Measurements from ENCODE around the gene NRL.

NRL gene

GRCh38 chr14:24080888-24081738 lies 33.6 kb downstream of the NRL start:
- DNase-seq = peak; percentile 82

GRCh38 chr14:24080142-24080530 lies 34.6 kb downstream of the NRL start:
- DNase-seq = no peak

- no peak for DNase-seq
These were observed 35.1 kb downstream of the NRL start for GRCh38 chr14:24079491-24080141.

GRCh38 chr14:24078146-24078545 lies 36.6 kb downstream of the NRL start:
- DNase-seq = no peak

DNA sequence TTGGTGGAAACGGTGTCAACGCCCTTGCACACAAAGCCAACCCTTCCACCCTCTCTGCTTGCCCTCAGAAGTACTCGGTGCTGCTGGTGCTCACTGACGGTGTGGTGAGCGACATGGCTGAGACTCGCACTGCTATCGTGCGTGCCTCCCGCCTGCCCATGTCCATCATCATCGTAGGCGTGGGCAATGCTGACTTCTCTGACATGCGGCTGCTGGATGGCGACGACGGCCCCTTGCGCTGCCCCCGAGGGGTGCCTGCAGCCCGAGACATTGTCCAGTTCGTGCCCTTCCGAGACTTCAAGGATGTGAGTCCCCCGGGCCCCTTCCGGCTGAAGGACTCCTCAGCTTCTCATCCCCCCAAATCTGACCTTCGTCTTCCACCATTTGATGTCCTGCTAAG lies 37.7 kb downstream of the NRL start:
- DNase-seq = no peak

DNA sequence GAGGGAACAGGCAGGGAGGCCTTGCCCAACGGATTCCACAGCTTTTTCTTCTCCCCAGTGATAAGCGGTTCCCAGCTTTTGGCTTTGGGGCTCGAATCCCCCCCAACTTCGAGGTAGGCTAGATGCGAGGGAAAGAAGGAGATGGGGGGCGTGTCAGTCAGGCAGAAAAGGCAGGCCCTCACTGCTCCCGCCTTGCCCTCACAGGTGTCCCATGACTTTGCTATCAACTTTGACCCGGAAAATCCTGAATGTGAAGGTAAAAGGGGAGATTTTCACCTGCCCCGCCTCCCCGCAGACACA lies 38.5 kb downstream of the NRL start:
- DNase-seq = no peak

DNA sequence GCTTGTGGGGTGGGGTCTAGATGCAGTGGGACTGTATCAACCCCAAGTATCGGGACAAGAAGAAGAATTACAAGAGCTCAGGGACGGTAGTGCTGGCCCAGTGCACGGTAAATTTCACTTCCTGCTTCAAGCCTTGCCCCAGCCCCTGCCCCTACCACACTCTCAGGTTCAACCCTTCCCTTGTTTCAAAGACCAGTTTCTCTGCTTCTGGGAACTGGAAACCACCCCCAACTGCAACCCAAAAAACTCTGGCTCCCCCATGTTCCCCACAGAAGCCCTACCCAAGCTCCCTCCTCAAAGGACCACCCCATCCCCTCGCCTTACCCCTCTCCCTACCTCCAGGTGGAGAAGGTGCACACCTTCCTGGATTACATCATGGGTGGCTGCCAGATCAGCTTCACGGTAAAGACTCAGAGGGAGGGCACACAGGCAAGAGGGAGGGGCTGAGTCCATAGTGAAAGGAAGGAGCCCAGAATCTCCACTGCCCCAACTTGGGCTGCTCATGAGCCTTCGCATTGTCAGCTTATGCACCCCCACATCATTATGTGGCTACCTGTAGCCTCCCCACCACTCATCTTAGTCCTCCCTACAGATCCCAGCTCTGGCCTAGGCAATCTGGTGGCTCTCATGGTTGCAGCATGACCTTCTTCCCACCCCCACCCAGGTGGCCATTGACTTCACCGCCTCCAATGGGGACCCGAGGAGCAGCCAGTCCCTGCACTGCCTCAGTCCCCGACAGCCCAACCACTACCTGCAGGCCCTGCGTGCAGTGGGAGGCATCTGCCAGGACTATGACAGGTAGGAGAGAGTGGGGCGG lies 39.1 kb downstream of the NRL start:
- no peak for DNase-seq

DNA sequence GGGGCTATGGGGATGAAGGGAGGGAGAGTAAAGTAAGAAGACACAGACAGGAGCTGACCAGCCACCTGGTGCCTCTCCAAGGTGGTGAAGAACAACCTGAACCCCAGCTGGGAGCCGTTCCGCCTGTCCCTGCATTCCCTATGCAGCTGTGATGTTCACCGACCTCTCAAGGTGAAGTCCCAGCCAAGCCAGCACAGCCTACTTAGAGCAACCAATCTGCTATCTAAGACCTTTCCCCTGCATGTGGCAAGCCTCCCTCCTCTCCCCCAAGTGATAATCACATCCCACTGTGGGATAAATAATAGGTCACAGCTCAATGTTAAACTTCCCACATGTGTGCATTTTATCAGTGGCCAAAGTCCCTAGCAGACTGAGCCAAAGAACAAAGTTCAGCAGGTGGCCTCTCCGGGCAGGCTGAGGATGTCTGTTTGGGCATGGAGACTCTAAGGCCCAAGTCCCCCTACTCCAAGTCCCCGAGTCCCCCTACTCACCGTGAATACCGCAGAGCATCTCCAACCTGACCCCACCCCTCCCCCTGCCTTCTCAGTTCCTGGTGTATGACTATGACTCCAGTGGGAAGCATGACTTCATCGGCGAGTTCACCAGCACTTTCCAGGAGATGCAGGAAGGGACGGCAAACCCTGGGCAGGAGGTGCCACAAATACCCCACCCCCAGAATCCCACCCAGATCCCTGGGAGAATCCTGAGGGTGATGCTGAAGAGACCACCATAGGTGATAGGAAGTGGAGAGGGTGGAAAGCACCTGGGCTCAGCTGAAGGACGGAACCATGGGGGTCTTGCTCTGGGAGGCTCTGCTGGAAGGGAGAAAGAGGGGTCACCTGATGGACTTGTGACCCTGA lies 39.9 kb downstream of the NRL start:
- DNase-seq = no peak

DNA sequence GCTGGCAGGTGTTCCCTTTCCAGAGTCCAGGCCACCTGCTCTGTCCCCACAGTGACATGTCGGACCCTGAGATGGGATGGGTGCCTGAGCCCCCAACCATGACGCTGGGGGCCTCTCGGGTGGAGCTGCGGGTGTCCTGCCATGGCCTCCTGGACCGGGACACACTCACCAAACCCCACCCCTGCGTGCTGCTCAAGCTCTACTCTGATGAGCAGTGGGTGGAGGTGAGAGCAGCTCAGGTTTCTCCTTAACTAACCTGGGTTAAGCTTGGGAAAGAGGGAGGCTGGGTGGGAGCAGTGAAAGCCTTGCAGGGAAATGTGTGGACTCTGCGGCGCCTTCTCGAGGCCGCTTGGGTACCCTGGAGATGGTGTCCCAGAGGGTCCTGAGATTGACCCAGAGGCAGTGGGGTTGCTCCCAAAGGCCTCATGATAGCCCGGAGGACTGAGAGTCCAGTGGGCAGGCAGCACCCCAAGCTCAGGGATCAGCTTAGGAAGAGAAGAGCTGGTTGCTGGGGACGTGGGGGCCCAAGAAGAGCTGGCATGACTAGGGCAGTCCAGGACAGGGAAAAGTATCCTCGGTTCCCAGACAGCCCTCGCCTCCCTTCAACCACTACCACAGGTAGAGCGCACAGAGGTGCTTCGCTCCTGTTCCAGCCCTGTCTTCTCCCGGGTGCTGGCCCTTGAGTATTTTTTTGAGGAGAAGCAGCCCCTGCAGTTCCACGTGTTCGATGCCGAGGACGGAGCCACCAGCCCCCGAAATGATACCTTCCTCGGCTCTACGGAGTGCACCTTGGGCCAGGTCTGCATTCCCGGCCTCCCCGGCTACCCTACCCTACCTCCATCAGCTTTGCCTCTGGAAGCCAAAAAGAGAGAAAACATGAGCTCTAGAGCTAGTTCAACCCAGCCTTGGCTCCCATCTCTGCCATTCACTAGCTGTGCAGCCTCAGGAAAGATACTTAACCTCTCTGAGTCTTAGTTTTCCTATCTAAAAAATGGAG lies 41.6 kb downstream of the NRL start:
- no peak for DNase-seq

GRCh38 chr14:24072436-24072835 lies 42.3 kb downstream of the NRL start:
- DNase-seq = no peak

DNA sequence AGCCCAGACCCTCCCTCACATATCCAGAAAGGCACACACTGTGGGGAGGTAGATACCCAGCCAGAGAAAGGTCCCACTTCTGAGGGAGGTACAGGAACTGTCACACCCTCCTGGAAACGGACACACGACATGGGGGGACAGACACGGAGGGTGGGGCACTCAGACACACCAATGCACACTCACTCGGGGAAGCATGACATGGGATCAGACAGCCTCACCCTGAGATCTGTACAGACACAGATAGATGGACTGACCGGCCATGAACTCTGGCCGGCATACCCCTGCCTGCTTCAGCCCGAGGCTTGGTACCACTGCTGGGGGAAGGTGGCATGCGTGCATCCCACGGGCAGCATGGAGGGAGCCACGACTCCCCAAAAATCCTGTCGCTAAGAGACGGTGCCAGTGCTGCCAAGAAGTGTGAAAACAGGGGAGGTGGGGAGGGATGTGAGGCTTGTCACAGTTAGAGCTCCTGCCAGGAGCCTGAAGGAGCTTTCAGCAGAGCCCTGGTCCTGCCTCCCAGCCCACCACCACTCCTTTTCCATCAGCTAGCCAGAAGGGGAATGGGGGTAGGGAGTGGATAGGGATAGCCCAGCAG lies 42.8 kb downstream of the NRL start:
- no peak for DNase-seq

- DNase-seq = peak; percentile 70
These were observed 43.5 kb downstream of the NRL start, which contains the start of gene CPNE6 for GRCh38 chr14:24071144-24071697. Gene CPNE6, plus strand, starts transcription at chr14:24071562. Its CDS starts 1,375 bp downstream, at chr14:24072937.

- DNase-seq = no peak
These were observed 44.2 kb downstream of the NRL start for GRCh38 chr14:24070285-24071143.

DNA sequence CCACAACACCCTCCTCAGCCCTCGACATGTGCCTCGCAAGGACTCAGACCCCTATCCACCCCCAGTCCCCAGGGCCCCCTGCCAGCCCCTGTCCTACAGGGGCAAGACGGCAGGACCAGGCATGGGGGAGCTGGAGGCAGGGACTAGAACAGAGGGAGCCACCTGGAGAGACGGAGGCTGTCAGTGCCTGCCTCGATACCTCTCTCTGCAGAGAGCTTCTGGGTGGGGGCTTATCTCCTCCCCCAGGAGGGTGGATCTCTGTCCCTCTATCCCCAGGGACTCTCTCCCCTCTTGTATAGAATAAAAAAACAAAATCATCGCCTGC lies 45.4 kb downstream of the NRL start:
- DNase-seq = no peak

GRCh38 chr14:24068711-24069410 lies 45.9 kb downstream of the NRL start:
- DNase-seq = no peak

GRCh38 chr14:24067133-24068082 lies 47.3 kb downstream of the NRL start:
- no peak for DNase-seq

DNA sequence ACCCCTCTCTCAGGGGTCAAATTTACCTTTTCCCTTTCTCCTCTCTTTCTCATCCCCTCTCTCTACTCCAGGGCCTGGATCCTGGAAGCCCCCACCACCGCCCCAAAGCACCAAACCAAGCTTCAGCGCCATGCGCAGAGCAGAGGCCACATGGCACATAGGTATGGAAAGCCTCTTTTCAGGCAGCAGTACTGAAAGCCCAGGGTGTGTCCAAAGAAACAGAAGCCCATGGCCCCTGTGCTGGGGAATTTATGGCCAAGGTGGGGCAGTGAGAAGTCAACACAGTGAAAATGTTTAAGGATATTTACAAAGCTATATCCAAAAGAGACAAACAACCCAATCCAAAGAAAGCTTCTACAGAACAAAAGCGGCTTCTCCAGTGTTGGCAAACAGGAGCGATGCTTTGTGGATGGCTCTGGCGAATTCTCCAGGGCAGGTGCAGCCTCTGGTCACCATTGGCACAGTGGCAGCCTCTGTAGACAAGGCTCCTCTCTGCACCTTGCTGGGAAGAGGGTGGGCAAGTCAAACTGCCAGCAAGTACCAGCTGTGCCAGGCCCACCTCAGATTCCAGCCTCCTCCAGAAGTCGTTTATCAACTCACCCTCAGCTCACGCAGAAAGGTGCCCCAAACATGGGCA lies 48.1 kb downstream of the NRL start:
- DNase-seq = no peak

Data from activated CD8-positive, alpha-beta memory T cell treated with anti-CD3 and anti-CD28 coated beads, Interleukin-2, amount 50 U/mL, for 48 hours (primary cell).